Anterior cingulate cortex (tissue), 58 donors: ENCODE measurements around the gene PHLPP1.
"Not testable (repeated sequence)": the region's sequence is repeated elsewhere in the genome, so short reads cannot be mapped to it uniquely, and the experiment has no call there.

Source experiments
- DNase-seq, 58 donors: peaks; one replicate each; lab custom pipeline; 2025; lab: John Stamatoyannopoulos, UW

PHLPP1 gene

GRCh38 chr18:62876828-62877227, 161.5 kb downstream of the PHLPP1 start:
- no peak for DNase-seq

- DNase-seq: no peak
These were observed 162.3 kb downstream of the PHLPP1 start for GRCh38 chr18:62877411-62878221.

GRCh38 chr18:62878305-62878704, 163.0 kb downstream of the PHLPP1 start:
- DNase-seq: no peak

- no peak for DNase-seq
These were observed 164.7 kb downstream of the PHLPP1 start for GRCh38 chr18:62880034-62880433.

GRCh38 chr18:62880673-62881364, 165.5 kb downstream of the PHLPP1 start:
- DNase-seq: no peak

- peak in 3 of 58 donors; percentile 1 to 12 (median 1) for DNase-seq
These were observed 166.2 kb downstream of the PHLPP1 start for GRCh38 chr18:62881509-62882016.

GRCh38 chr18:62883937-62884735, 168.8 kb downstream of the PHLPP1 start:
- no peak for DNase-seq

GRCh38 chr18:62885804-62886203, 170.5 kb downstream of the PHLPP1 start:
- DNase-seq: no peak

GRCh38 chr18:62894681-62895390, 179.5 kb downstream of the PHLPP1 start:
- no peak for DNase-seq

GRCh38 chr18:62897153-62897552, 181.8 kb downstream of the PHLPP1 start:
- DNase-seq: no peak

GRCh38 chr18:62898359-62898758, 183.0 kb downstream of the PHLPP1 start:
- no peak for DNase-seq

GRCh38 chr18:62899534-62899933, 184.2 kb downstream of the PHLPP1 start:
- DNase-seq: no peak

- DNase-seq: no peak
These were observed 185.0 kb downstream of the PHLPP1 start for GRCh38 chr18:62900132-62900883.

GRCh38 chr18:62902776-62903175, 187.4 kb downstream of the PHLPP1 start:
- DNase-seq: no peak

GRCh38 chr18:62904396-62905285, 189.3 kb downstream of the PHLPP1 start:
- DNase-seq: peak in 1 of 58 donors; percentile 55

GRCh38 chr18:62912885-62913284, 197.5 kb downstream of the PHLPP1 start:
- no peak for DNase-seq

GRCh38 chr18:62913824-62914223, 198.5 kb downstream of the PHLPP1 start:
- DNase-seq: not testable (repeated sequence)

- DNase-seq: no peak
These were observed 199.6 kb downstream of the PHLPP1 start for GRCh38 chr18:62914871-62915392.
